ENCODE results near the gene NDUFAF8. TPM values are rescaled to one million over a fixed set of nuclear protein-coding genes. Genes with fewer than 3 reads are reported as not detected.

The NDUFAF8 gene
- total RNA-seq, 2 donors from 2014 or later = 30.6 to 37.0 TPM

DNA sequence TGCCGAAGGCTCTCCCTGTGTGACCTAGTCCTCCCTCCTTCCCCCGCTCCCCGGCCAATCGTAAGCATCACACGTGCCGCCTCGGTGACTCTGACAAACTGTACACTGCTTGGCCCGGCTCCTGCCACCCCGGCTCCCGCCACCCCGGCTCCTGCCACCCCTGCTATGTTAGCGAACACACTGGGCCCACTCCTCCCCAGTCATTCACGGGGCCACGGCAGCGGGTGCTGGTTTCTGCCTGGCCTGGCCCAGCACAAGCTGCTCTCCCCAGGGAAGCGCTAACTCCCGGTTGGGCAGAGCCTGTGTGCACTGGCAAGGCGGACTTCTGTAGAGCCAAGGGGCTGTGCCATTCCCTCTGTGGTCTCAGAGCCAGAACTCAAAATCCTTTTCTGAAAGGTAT lies 22.0 kb downstream of the NDUFAF8 start:
- no peaks in the 10 kb centered on the region for H3K9me3 ChIP-seq (ENCODE audit: control insufficient read depth, low read length, poor library complexity, severe bottlenecking)
- Mint-ChIP-seq H3K36me3 (ENCODE audit: low read depth) (no peaks in the 10 kb centered on the region), H3K27me3 (no peaks in the 10 kb centered on the region), H3K4me1 (no peaks in the 10 kb centered on the region), H3K27ac (no peak overlapping the region), H3K4me3 (no peak overlapping the region)
- DNase-seq = no peak
- no peak for ATAC-seq

DNA sequence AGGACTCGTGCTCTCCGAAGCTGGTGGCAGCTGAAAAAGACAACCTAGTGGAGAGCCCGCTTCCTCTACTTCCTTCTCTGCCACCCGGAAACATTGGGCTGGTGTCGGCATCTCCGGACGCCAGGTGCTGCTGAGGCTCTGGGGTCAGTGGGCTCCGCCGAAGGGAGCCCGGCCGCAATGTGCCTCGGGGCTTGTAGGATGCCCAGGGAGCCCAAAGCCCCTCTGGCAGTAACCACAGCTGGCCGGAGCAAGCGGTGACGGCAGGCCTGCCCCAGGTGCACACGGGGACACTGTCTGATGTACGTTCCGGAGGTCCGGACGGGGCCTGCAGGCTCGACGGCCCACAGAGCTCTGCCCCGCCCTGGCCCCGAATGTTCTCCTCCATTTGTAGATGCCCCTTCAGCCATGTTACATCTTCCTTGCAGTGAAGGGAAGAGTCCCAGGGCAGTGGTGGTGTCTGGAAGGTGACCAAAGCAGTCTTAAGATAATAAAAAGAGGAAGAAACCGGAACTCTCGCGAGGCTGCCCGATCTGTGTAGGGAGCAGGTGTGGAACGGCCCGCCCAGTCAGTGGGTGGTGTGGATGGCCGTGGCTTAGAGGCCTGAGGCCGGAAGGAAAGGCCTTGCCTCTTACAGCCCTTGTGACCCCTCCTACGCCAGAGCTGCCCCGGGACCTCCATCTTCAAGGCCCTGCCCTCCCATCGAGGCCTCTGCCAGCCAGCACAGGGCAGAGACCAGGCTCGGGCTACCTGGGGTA lies 22.6 kb downstream of the NDUFAF8 start:
- no peak overlapping the region for H3K4me3 Mint-ChIP-seq
- H3K9me3 ChIP-seq (ENCODE audit: control insufficient read depth, low read length, poor library complexity, severe bottlenecking) = no peaks in the 10 kb centered on the region
- H3K27ac Mint-ChIP-seq = peak overlapping the region; percentile 39
- H3K4me1 Mint-ChIP-seq = no peaks in the 10 kb centered on the region
- DNase-seq = no peak
- H3K27me3 Mint-ChIP-seq = no peaks in the 10 kb centered on the region
- no peaks in the 10 kb centered on the region for H3K36me3 Mint-ChIP-seq (ENCODE audit: low read depth)
- ATAC-seq = no peak

DNA sequence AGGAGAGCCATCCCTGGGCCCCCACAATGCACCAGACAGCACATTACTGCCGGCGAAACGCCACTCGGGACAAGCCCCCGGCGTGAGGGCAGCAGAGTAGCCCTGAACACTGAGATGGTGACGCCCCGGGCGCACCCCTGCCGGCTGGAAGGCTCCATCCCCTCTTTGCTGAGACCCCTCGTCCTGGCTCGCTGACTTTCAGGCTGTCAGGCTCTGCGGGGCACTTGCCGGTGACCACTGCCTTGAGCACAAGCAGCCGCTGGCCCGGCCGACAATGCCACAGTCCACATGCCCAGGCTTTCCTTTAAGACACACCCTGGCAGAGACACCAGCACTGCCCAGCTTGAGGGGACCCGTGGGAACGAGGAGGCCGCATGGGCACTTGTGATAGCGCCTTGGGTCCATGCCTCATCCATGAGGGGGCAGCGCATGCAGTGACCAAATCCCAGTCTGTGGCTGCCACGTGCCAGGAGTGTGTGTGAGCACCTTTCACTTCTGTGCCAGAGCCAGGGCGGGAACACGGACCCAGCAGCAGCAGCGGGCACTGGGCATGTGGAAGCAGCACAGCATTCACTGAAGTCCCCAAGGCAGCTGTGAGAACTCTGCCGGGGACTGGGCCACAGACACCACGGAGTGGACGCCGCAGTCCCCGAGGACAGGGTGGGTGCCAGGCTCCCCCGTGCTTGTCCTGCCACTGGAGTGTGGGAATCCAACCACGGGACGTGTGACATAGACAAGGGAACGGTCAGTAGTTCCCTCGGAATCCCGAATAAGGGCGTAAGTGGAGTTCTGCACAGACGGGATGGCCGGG lies 24.5 kb downstream of the NDUFAF8 start:
- H3K4me1 Mint-ChIP-seq = peaks cover 7% of the 10 kb centered on the region
- H3K9me3 ChIP-seq (ENCODE audit: control insufficient read depth, low read length, poor library complexity, severe bottlenecking) = no peaks in the 10 kb centered on the region
- no peaks in the 10 kb centered on the region for H3K36me3 Mint-ChIP-seq (ENCODE audit: low read depth)
- DNase-seq (no peak), ATAC-seq (no peak)
- H3K27me3 Mint-ChIP-seq = no peaks in the 10 kb centered on the region
- H3K27ac Mint-ChIP-seq = no peak overlapping the region
- no peak overlapping the region for H3K4me3 Mint-ChIP-seq

DNA sequence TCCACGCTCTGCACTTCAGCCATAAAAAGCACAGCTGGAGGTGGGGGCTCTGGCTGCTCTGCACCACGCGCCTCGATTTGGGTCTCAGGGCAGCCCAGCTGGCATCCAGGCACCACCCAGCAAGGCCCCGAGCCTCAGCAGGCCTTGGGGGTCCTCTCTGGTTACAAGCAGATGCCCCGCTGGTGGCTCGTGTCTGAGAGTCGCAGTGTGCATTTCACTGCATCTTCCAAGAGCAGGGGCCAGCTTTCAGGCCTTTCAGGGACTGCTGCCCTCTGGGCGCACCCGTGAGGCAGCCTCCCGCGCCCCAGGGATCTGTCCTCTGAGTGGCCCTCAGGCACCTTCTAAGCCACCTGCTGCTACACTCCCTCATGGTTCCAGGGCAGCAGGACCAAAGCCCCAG lies 25.5 kb downstream of the NDUFAF8 start:
- H3K4me1 Mint-ChIP-seq = peaks cover 12% of the 10 kb centered on the region
- no peak for DNase-seq
- H3K27ac Mint-ChIP-seq = no peak overlapping the region
- peaks cover 4% of the 10 kb centered on the region for H3K36me3 Mint-ChIP-seq (ENCODE audit: low read depth)
- H3K27me3 Mint-ChIP-seq = no peaks in the 10 kb centered on the region
- no peaks in the 10 kb centered on the region for H3K9me3 ChIP-seq (ENCODE audit: control insufficient read depth, low read length, poor library complexity, severe bottlenecking)
- H3K4me3 Mint-ChIP-seq = no peak overlapping the region
- ATAC-seq = no peak

DNA sequence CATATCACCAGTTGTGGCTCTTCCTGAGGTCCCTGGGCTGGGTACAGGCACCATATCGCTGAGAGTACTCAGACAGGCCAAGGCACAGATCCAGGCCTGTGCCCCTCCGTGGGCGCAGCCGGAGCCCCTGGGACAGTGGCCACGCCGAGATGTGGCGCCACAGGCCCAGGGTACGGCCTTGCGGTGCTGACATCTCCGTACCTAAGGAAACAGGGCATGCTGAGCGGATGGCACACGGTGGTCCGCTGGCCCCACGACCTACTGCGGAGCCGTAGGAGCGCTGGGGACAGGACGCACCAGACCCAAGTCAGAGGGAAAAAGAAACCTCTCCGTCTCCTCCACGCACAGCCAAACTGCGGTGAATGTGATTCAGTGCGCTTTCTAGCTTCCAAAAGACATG lies 26.5 kb downstream of the NDUFAF8 start:
- no peaks in the 10 kb centered on the region for H3K27me3 Mint-ChIP-seq
- H3K36me3 Mint-ChIP-seq (ENCODE audit: low read depth) = peaks cover 4% of the 10 kb centered on the region
- H3K27ac Mint-ChIP-seq = peak overlapping the region; percentile 78
- no peak for ATAC-seq
- DNase-seq = no peak
- H3K4me1 Mint-ChIP-seq = peaks cover 12% of the 10 kb centered on the region
- H3K4me3 Mint-ChIP-seq = no peak overlapping the region
- H3K9me3 ChIP-seq (ENCODE audit: control insufficient read depth, low read length, poor library complexity, severe bottlenecking) = no peaks in the 10 kb centered on the region

DNA sequence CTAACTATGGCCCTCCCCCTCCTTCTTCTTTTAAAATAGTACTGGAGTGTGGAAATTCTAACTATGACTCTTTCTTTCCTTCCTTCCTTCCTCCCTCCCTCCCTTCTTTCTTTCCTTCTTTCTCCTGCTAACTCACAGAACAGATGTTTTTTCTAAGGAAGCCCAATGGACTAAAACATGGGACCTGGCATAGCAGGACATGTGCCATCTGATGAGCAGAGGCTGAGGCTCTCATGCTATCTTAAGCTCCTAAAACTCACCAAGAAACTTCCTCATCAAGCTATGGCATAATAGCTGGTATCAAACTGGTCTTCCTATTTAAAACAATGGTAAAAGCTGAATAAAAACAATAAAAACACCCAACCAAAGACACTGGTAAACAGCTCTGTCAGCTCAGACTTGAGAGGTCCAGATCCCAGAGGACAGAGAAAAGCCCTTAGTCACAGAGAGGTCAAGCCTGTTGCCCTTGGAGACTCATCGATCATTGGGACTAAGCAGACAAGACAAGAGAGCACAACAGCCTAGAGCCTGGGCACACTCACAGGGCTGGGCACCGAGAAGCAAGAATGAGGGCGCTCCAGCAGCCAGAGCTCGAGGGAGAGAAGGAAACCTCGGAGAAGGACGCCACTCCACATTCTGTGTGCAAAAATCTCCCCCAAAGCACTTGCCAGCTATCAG lies 28.4 kb downstream of the NDUFAF8 start:
- peaks cover 4% of the 10 kb centered on the region for H3K36me3 Mint-ChIP-seq (ENCODE audit: low read depth)
- H3K9me3 ChIP-seq (ENCODE audit: control insufficient read depth, low read length, poor library complexity, severe bottlenecking) = no peaks in the 10 kb centered on the region
- H3K27me3 Mint-ChIP-seq = no peaks in the 10 kb centered on the region
- ATAC-seq (no peak), DNase-seq (no peak)
- H3K27ac Mint-ChIP-seq = no peak overlapping the region
- peaks cover 14% of the 10 kb centered on the region for H3K4me1 Mint-ChIP-seq
- H3K4me3 Mint-ChIP-seq = no peak overlapping the region

DNA sequence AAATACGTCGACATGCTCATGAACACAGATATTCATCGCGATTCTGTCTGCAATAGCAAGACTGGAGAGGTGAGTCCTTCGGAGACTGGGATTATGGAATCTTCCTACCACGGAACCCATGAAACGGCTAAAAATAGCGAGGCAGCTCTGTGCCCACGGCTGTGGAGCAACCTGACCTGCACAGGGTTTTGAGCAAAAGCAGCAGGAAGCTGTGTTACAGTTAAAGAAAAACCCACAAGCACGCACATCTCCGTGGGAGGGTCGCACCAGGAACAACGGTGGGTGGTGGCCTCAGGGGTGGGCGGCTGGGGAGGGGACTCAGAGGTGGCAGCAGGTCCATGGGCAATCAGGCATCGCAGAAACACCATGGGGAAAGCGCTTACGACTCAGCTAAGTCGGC lies 31.2 kb downstream of the NDUFAF8 start:
- H3K4me1 Mint-ChIP-seq = peaks cover 20% of the 10 kb centered on the region
- H3K9me3 ChIP-seq (ENCODE audit: control insufficient read depth, low read length, poor library complexity, severe bottlenecking) = no peaks in the 10 kb centered on the region
- ATAC-seq (no peak), DNase-seq (no peak)
- H3K27ac Mint-ChIP-seq = no peak overlapping the region
- peaks cover 4% of the 10 kb centered on the region for H3K36me3 Mint-ChIP-seq (ENCODE audit: low read depth)
- no peaks in the 10 kb centered on the region for H3K27me3 Mint-ChIP-seq
- H3K4me3 Mint-ChIP-seq = no peak overlapping the region

DNA sequence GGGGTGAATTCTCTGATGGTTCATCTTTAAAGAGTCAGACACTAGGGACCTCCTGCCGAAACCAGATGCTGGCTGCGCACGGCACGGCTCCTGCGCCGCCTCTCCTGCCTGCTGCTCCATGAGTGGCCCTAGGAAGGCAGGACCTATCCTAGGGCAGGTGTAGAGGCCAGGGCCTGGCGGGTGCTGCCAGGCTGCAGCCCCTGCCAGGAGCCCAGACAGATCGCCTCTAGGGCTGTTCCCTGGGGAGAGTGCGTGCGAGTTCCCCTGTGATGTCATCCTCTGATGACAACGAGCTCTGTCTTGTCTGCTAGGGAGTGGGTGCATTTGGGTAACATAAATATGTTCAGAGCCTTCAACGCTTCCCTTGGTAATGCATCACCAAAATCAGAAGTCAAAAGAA lies 32.1 kb downstream of the NDUFAF8 start:
- H3K9me3 ChIP-seq (ENCODE audit: control insufficient read depth, low read length, poor library complexity, severe bottlenecking) = no peaks in the 10 kb centered on the region
- H3K36me3 Mint-ChIP-seq (ENCODE audit: low read depth) = peaks cover 4% of the 10 kb centered on the region
- no peak overlapping the region for H3K4me3 Mint-ChIP-seq
- no peak for ATAC-seq
- peaks cover 20% of the 10 kb centered on the region for H3K4me1 Mint-ChIP-seq
- H3K27ac Mint-ChIP-seq = no peak overlapping the region
- H3K27me3 Mint-ChIP-seq = no peaks in the 10 kb centered on the region
- no peak for DNase-seq

DNA sequence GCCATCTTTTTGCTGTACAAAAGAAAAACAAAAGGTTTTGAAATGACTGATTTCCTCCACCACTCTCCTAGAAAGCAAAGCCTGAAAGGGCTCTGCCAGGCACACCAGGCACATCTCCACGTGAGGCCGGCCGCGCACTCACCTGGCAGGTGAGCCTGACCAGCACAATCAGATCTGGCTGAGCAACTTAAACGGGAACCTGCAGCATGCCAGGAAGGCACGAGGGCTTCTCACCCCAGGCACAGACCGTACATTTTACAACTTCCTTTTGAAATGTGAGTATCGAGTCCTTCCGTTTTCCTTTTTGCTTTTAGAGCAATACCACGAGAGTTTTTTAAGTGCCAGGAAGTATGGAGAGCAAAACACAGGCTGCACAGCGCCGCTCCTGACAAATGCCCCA lies 33.5 kb downstream of the NDUFAF8 start:
- peaks cover 4% of the 10 kb centered on the region for H3K36me3 Mint-ChIP-seq (ENCODE audit: low read depth)

DNA sequence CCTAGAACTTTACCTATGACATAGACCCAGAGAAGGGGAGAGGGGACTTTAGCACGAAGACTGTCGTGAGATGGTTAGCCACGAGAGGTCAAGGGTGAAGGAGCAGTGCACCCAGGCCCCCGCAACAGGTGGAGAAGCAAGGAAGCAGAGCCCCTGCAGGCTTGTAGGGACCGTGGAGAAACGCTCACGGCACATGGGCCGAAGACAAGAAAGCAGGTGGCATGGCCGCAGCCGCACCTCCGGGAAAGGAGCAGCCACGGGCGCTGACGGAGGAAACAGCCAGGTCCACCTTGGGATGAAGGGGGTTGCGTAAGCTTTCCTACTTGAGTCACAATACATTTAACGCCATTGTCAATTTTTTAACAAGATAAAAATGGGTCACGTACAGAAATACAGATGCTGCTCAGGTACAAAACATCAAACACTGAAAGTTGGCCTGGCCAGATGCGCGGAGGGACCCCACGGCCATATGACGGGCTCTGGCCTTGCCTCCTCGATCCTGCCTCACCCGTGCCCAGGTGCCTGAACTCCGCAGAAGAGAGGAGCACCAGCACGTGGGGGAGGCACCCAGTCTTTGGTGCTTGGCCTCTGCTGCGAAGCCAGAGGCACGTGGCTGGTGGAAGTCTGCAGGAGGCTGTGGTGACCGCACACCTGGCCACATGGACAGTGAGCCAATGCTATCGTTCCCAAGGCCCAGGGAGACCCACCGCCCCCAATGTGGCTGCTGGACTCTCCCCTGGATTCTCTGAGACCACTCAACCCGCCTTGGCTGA lies 34.8 kb downstream of the NDUFAF8 start:
- no peaks in the 10 kb centered on the region for H3K9me3 ChIP-seq (ENCODE audit: control insufficient read depth, low read length, poor library complexity, severe bottlenecking)
- peaks cover 1% of the 10 kb centered on the region for H3K36me3 Mint-ChIP-seq (ENCODE audit: low read depth)
- ATAC-seq (no peak), DNase-seq (no peak)
- H3K27me3 Mint-ChIP-seq = no peaks in the 10 kb centered on the region
- no peak overlapping the region for H3K4me3 Mint-ChIP-seq
- H3K27ac Mint-ChIP-seq = no peak overlapping the region
- H3K4me1 Mint-ChIP-seq = peaks cover 13% of the 10 kb centered on the region

More for the DNA sequence above, 33.5 kb downstream of the NDUFAF8 start:
- peak overlapping the region; percentile 45 for H3K4me3 Mint-ChIP-seq
- H3K27ac Mint-ChIP-seq = peak overlapping the region; percentile 65
- DNase-seq = no peak
- H3K9me3 ChIP-seq (ENCODE audit: control insufficient read depth, low read length, poor library complexity, severe bottlenecking) = no peaks in the 10 kb centered on the region
- peaks cover 20% of the 10 kb centered on the region for H3K4me1 Mint-ChIP-seq
- no peaks in the 10 kb centered on the region for H3K27me3 Mint-ChIP-seq
- no peak for ATAC-seq

DNA sequence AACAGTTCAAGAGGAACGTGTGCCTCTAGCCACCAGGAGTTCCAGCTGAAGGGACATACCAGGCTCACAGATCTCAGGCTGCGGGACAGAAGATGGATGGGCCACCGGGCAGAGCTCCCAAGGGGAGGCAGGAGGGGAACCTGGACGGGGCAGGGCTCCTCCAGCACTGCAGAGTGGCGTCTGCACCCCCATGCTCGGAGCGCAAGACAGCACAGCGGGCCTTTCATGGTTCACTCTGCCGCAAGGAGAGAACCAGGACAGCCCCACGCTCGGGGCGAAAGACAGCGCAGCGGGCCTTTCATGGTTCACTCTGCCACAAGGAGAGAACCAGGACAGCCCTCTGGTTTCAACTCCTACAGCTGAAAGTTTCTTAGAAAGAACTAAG lies 35.3 kb downstream of the NDUFAF8 start:
- Mint-ChIP-seq H3K36me3 (ENCODE audit: low read depth) (no peaks in the 10 kb centered on the region), H3K4me3 (no peak overlapping the region)

DNA sequence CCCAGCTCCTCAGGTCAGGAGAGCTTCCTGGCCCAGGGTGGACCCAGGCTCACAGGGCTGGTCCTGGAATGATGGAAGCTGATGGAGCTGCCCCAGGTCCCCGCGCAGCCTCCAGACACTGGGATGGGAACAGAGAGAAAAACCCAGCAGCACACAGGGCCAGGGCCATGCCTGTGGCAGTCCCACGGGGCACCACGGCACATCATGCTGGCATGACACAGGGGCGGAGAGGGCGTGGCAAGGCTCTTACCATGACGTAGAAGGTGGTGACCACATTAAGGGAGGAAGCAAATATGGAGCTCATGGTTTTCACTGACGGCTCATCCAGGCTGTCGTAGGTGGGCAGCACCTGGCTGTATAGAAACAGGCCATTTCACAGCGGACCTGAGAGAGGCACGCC lies 37.7 kb downstream of the NDUFAF8 start:
- no peaks in the 10 kb centered on the region for H3K9me3 ChIP-seq (ENCODE audit: control insufficient read depth, low read length, poor library complexity, severe bottlenecking)
- peak overlapping the region; percentile 71 for H3K27ac Mint-ChIP-seq
- H3K36me3 Mint-ChIP-seq (ENCODE audit: low read depth) = no peaks in the 10 kb centered on the region
- no peaks in the 10 kb centered on the region for H3K27me3 Mint-ChIP-seq
- no peak for DNase-seq
- H3K4me3 Mint-ChIP-seq = no peak overlapping the region
- peaks cover 12% of the 10 kb centered on the region for H3K4me1 Mint-ChIP-seq
- ATAC-seq = no peak

More for the DNA sequence above, 35.3 kb downstream of the NDUFAF8 start:
- H3K9me3 ChIP-seq (ENCODE audit: control insufficient read depth, low read length, poor library complexity, severe bottlenecking) = no peaks in the 10 kb centered on the region
- H3K27ac Mint-ChIP-seq = no peak overlapping the region
- no peak for DNase-seq
- ATAC-seq = no peak
- H3K27me3 Mint-ChIP-seq = no peaks in the 10 kb centered on the region
- peaks cover 12% of the 10 kb centered on the region for H3K4me1 Mint-ChIP-seq

DNA sequence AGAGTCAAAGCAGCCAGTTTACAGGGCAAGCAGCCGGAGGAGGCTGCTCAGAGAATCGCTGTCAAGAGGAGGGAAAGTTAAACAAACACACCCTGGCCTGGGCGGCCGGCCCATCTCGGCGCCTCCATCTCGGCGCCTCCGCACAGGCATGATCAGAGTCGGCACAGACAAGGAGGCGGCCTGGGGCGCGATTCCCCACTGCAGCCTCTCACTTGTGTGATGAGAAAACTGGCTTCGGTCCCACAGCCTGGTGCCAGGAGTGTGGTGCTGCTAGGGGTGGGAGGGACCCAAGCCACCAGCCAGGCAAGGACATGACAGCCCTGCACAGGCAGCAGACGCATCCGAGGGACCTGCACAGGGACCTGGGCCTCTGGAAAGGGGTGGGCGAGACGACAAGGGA lies 38.3 kb downstream of the NDUFAF8 start:
- H3K27ac Mint-ChIP-seq = peak overlapping the region; percentile 71
- peaks cover 12% of the 10 kb centered on the region for H3K4me1 Mint-ChIP-seq
- ATAC-seq (no peak), DNase-seq (no peak)
- no peaks in the 10 kb centered on the region for H3K9me3 ChIP-seq (ENCODE audit: control insufficient read depth, low read length, poor library complexity, severe bottlenecking)
- H3K36me3 Mint-ChIP-seq (ENCODE audit: low read depth) = no peaks in the 10 kb centered on the region
- no peaks in the 10 kb centered on the region for H3K27me3 Mint-ChIP-seq
- H3K4me3 Mint-ChIP-seq = no peak overlapping the region
